HepG2 (cell line): ENCODE data around the gene PIK3C3.

Source experiments
- ATF3 ChIP-seq: sonication (generic); formaldehyde crosslinking; IDR thresholded peaks from 2 replicates; pipeline ENCODE4 v1.4.0; 2020; ENCODE audit warnings: missing genetic modification reagents
- ATF4 ChIP-seq, 2 experiments: fragments of 450-650 bp in 1 of 2; sonication (generic) in 1 of 2; formaldehyde crosslinking; IDR thresholded peaks; 2 replicates each; pipeline versions ENCODE4 v1.5.0 to v1.8.0; 2020 to 2022; ENCODE audit warnings: mild to moderate bottlenecking in 1 of 2, missing genetic modification reagents in 1 of 2
- CTCF ChIP-seq: sonication (generic); formaldehyde crosslinking; IDR thresholded peaks from 2 replicates; pipeline ENCODE4 v1.5.0; 2020; ENCODE audit warnings: mild to moderate bottlenecking, missing genetic modification reagents, moderate library complexity
- POLR2A ChIP-seq, 2 experiments: IDR thresholded peaks; 2 replicates each; pipeline ENCODE4 v1.6.1; 2011; ENCODE audit warnings: low read depth in 2 of 2, low read length in 2 of 2, mild to moderate bottlenecking in 1 of 2, moderate library complexity in 1 of 2; ENCODE audit not compliant: insufficient read depth in 1 of 2
- PRDM10 ChIP-seq: sonication (generic); formaldehyde crosslinking; IDR thresholded peaks from 2 replicates; pipeline ENCODE4 v1.4.0; 2020; ENCODE audit warnings: low read depth, missing genetic modification reagents
- REST ChIP-seq, 2 experiments: IDR thresholded peaks; 2 replicates each; pipeline ENCODE4 v1.6.1; 2011 to 2012; ENCODE audit warnings: low read length in 2 of 2, borderline replicate concordance in 1 of 2, low read depth in 1 of 2, mild to moderate bottlenecking in 1 of 2, moderate library complexity in 1 of 2
- SP4 ChIP-seq: sonication (generic); formaldehyde crosslinking; IDR thresholded peaks from 2 replicates; pipeline ENCODE4 v1.8.1; 2023; ENCODE audit warnings: mild to moderate bottlenecking, missing genetic modification reagents
- THAP7 ChIP-seq: sonication (generic); formaldehyde crosslinking; IDR thresholded peaks from 2 replicates; pipeline ENCODE4 v1.8.1; 2023; ENCODE audit warnings: mild to moderate bottlenecking, missing genetic modification reagents
- ZNF12 ChIP-seq: sonication (generic); formaldehyde crosslinking; IDR thresholded peaks from 2 replicates; pipeline ENCODE4 v1.5.0; 2020; ENCODE audit warnings: missing genetic modification reagents
- ZSCAN20 ChIP-seq: sonication (generic); formaldehyde crosslinking; IDR thresholded peaks from 2 replicates; pipeline ENCODE4 v1.4.0; 2020; ENCODE audit warnings: missing genetic modification reagents, mild to moderate bottlenecking, borderline replicate concordance

GRCh38 chr18:41928581-41928980 lies 26.5 kb upstream of the PIK3C3 start:
- TF ChIP-seq REST (IDR thresholded peaks at IDR 0.05; ENCODE audit: borderline replicate concordance in 1 of 2, low read depth in 1 of 2, low read length in 2 of 2) (no peak), SP4 (CRISPR knock-in tag) (no peak), ATF3 (CRISPR knock-in tag) (no peak), ZNF12 (CRISPR knock-in tag) (no peak), ATF4 (CRISPR knock-in tag; IDR thresholded peaks at IDR 0.05) (no peak), PRDM10 (CRISPR knock-in tag) (no peak), CTCF (no peak), ZSCAN20 (CRISPR knock-in tag) (no peak), POLR2A (IDR thresholded peaks at IDR 0.05; ENCODE audit: insufficient read depth in 1 of 2, low read depth in 2 of 2, low read length in 2 of 2) (no peak), THAP7 (CRISPR knock-in tag) (no peak)
